GM13977 (cell line): ENCODE measurements around the gene ST6GALNAC4.

Experiments used
- DNase-seq: peaks from one replicate; pipeline ENCODE4 v3.0.0; 2012; ENCODE audit warnings: low spot score
- in situ Hi-C: fragments of 300-500 bp; cut with MboI; formaldehyde crosslinking; loops from one replicate; pipeline ENCODE4 v1.12.0; 2022; ENCODE audit warnings: low sequenced_read_pairs, low pct_unique_long_range_greater_than_20kb, mixed read lengths, inconsistent platforms; ENCODE audit not compliant: unreplicated experiment
- TF ChIP-seq, protein P1 (sequence below): IDR thresholded peaks from 2 replicates; pipeline ENCODE4 v1.5.1; 2012; ENCODE audit warnings: mild to moderate bottlenecking, control low read depth; ENCODE audit not compliant: insufficient read depth; ENCODE audit errors: extremely low read depth, missing control alignments

The ST6GALNAC4 gene

DNA sequence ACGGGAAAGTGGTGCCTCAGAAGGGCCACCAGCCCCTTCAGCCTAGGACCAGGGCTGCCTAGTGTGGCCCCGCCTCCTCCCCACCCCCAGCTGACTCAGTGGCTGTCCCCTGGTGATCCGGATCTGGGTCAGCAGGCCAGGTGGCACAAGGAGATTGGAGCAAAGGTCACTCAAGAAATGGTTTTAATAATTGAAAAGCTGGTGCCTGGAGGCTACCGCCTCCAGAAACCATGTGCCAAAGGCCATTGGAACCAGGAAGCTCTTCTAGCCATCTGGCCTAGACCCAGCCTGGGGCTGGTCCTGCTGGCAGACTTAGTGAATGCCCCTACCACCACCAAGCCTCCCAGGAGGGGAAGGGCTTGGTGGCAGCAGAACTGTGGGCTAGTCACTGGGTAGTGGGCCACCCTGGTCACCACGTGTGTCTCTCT lies 1.5 kb downstream of the ST6GALNAC4 start:
- DNase-seq, result no peak
- in situ Hi-C loops, result loop anchor here (10.0 to 25.0 kb wide), 2 partner anchors 131 to 328 kb away; partner anchors contain the start of gene CDK9

DNA sequence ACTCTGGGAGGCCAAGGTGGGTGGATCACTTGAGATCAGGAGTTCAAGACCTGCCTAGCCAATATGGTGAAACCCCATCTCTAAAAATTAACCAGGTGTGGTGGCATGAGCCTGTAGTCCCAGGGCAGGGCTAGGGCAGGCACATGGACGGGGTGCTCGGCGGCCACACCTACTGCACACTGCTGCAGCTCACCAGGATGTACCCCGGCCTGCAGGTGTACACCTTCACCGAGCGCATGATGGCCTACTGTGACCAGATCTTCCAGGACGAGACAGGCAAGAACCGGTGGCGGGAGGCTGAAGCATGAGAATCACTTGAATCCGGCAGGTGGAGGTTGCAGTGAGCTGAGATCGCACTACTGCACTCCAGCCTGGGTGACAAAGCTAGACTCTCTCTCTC lies 3.2 kb downstream of the ST6GALNAC4 start:
- DNase-seq, result no peak
- TF ChIP-seq, protein P1, sequence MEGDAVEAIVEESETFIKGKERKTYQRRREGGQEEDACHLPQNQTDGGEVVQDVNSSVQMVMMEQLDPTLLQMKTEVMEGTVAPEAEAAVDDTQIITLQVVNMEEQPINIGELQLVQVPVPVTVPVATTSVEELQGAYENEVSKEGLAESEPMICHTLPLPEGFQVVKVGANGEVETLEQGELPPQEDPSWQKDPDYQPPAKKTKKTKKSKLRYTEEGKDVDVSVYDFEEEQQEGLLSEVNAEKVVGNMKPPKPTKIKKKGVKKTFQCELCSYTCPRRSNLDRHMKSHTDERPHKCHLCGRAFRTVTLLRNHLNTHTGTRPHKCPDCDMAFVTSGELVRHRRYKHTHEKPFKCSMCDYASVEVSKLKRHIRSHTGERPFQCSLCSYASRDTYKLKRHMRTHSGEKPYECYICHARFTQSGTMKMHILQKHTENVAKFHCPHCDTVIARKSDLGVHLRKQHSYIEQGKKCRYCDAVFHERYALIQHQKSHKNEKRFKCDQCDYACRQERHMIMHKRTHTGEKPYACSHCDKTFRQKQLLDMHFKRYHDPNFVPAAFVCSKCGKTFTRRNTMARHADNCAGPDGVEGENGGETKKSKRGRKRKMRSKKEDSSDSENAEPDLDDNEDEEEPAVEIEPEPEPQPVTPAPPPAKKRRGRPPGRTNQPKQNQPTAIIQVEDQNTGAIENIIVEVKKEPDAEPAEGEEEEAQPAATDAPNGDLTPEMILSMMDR, result no peak
- in situ Hi-C loops, result loop anchor here (10.0 to 25.0 kb wide), 2 partner anchors 129 to 326 kb away; partner anchors contain the start of gene CDK9

More for the DNA sequence above, 1.5 kb downstream of the ST6GALNAC4 start:
- TF ChIP-seq, protein P1, result no peak

DNA sequence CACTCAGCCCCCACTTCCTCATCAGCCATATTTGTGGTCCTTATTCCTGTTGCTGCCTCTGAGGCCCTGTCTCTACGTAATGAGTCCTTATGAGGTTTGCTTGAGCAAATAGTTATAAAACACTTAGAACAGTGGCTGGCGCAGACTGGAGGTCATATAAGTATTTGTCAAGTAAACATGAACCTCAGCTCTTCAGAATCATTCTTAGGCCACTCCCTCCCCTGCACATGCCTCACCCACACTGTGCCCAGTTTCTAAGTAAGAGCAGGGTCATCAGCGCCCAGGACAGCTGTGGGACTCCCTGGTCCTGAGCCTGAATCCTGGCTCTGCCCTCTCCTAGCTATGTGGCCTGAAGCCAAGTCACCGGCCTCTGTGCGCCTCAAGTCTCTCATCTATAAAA lies 4.0 kb downstream of the ST6GALNAC4 start:
- TF ChIP-seq, protein P1, result no peak
- in situ Hi-C loops, result loop anchor here (10.0 to 25.0 kb wide), 2 partner anchors 128 to 326 kb away; partner anchors contain the start of gene CDK9
- DNase-seq, result no peak

DNA sequence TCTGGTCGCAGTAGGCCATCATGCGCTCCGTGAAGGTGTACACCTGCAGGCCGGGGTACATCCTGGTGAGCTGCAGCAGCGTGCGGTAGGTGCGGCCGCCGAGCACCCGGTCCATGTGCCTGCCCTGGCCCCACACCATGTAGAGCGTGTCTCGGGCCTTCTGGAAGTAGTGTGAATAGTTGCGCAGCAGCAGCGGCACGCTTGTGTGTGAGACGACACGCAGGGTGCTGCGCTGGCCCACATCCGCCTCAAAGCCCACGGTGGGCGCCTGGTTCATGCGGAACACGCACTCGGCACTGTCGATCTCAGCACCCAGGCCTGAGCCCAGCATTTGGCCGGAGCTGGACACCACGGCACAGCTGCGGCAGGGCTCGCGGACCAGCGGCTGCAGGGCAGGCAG lies 4.5 kb downstream of the ST6GALNAC4 start:
- DNase-seq, result no peak
- in situ Hi-C loops, result loop anchor here (10.0 to 25.0 kb wide), 2 partner anchors 127 to 325 kb away; partner anchors contain the start of gene CDK9
- TF ChIP-seq, protein P1, result no peak

DNA sequence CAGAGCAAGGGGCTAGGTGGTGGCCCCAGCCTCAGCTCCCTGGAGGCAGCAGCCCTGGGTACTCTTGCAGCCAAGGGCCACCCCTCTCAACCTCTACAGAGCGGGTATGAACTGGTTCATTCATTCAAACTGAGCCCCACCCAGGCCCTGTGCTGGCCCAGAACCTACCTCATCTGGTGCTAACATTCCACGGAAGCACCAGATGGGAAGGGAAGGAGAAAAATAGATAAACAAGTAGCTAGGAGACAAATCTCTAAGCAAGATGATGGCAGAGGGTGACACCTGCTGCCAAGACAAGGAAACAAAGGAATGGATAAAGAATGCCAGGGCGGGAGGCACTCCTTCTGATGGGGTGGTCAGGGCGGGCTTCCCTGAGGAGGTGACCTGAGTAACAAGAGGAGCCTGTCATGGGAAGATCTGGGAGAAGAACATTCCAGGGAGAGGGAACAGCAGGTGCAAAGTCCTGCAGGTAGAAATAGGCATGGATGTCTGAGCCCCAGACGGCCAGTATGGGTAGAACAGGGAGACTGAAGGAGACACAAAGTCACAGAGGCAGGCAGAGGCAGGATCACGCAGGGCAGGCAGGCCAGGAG lies 6.1 kb downstream of the ST6GALNAC4 start:
- TF ChIP-seq, protein P1, result peak; percentile 24
- in situ Hi-C loops, result loop anchor here (10.0 to 25.0 kb wide), 2 partner anchors 126 to 323 kb away; partner anchors contain the start of gene CDK9
- DNase-seq, result no peak

DNA sequence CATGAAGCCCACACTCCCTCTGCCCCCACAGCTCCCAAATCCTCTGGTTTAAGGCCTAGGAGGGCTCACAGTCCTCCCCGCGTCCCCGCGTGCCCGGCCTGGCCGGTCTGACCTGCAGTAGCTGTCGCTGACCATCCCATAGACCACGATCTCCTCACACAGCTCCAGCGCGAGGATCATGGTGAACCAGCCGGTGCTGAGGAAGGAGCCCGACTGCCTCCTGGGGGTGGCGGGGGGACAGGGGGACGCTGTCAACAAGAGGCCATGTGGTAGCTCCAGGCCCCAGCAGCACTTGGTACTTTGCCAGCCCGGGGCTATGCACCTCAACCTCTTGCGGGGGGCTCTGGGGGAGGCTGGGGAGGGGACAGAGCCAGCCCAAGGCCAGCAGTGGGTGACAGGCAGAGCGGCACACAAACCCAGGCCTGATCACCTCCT lies 7.0 kb downstream of the ST6GALNAC4 start:
- in situ Hi-C loops, result loop anchor here (10.0 to 25.0 kb wide), 2 partner anchors 125 to 323 kb away; partner anchors contain the start of gene CDK9
- DNase-seq, result no peak
- TF ChIP-seq, protein P1, result no peak
